GM12864 (cell line): Measurements from ENCODE around the gene FAM9B.

Source experiments
- DNase-seq: peaks from one replicate; pipeline ENCODE4 v3.0.0-alpha.2; 2011; ENCODE audit warnings: low read depth
- H3K4me3 ChIP-seq: 2 replicates; pipeline ENCODE4 v1.5.1; 2011; ENCODE audit warnings: mild to moderate bottlenecking, low read depth, low read length, control low read depth
- TF ChIP-seq, protein P1 (sequence below): IDR thresholded peaks from 2 replicates; pipeline ENCODE4 v1.5.1; 2011; ENCODE audit warnings: low read depth, mild to moderate bottlenecking, moderate library complexity, low read length, control low read depth, inconsistent platforms; ENCODE audit errors: missing control alignments

FAM9B gene

DNA sequence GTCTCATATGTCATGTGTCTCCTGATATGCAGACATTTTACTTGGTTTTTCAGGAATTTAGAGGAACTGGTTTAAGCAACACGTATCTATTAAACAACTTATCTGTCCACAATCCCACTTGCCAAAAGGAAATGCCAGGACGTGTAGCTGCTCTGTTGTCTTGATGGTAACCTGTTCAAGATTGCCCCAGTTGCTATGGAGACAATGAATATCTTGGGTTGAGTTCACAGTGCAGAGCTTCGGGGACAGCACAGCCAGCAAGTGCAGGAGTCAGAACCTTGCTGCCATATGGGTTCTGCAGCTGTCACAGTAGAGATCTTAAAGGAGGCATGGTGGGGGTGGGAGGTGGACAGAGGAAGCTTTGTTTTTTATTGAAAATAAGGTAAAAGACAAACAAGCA is 28.7 kb upstream of the FAM9B start:
- no peak for DNase-seq
- TF ChIP-seq, protein P1, sequence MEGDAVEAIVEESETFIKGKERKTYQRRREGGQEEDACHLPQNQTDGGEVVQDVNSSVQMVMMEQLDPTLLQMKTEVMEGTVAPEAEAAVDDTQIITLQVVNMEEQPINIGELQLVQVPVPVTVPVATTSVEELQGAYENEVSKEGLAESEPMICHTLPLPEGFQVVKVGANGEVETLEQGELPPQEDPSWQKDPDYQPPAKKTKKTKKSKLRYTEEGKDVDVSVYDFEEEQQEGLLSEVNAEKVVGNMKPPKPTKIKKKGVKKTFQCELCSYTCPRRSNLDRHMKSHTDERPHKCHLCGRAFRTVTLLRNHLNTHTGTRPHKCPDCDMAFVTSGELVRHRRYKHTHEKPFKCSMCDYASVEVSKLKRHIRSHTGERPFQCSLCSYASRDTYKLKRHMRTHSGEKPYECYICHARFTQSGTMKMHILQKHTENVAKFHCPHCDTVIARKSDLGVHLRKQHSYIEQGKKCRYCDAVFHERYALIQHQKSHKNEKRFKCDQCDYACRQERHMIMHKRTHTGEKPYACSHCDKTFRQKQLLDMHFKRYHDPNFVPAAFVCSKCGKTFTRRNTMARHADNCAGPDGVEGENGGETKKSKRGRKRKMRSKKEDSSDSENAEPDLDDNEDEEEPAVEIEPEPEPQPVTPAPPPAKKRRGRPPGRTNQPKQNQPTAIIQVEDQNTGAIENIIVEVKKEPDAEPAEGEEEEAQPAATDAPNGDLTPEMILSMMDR, result no peak

DNA sequence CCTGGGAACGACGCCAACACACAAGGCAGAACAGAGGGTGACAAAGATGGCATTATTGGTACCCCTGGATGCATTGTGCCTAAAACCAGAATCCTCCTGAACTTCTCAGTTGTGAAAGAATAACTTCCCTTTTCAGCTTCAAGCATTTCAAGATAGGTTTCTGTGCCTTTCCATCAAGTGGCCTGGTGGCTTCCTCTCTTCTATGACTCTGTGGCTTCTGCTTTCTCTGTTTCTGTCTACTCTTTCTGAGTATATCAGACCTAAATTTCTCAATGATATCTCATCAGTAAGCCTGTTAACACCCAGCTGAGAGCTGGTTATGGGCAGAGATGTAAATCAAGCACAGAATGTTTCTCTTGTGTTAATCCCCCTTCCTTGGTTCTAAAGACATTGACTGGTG is 21.4 kb upstream of the FAM9B start:
- TF ChIP-seq, protein P1, result no peak
- no peak overlapping the region for H3K4me3 ChIP-seq
- no peak for DNase-seq

More for the DNA sequence above, 28.7 kb upstream of the FAM9B start:
- H3K4me3 ChIP-seq, result no peak overlapping the region

DNA sequence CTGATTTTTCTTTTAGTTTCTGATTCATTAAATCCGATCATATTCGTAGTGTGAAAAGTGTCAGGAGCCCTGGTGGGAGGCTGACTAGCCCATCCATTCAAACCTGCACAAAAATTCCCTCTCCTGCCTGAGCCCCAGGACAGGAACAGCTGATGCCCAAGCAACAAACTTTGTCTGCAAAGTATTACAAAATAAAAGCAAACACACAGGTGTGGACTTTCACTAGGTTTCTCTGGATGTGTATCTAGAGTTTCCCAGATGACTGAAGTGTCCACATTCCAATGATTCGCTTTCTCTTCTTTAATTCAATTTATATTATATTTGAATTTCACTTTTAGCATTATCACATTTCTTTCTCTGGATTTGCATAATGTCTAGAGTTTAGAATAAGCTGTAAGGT is 18.2 kb upstream of the FAM9B start:
- H3K4me3 ChIP-seq, result no peak overlapping the region
- no peak for DNase-seq
- TF ChIP-seq, protein P1, result no peak

DNA sequence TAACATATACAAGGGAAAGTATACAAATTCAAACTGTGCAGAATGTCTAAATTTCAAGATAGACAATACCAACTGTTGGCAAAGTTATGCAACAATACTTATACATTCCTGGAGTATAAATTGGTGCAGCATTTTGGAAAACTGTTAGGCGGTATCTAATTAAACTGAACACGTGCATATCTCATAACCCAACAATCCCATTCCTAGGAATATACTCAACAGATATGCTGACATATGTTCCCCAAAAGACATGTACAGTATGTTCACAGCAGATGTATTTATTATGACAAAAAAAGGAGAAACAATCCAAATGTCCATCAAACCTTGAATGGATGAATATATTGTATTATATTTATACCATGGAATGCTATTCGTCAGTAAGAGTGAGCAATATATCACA is 16.4 kb upstream of the FAM9B start:
- H3K4me3 ChIP-seq, result no peak overlapping the region
- TF ChIP-seq, protein P1, result no peak
- no peak for DNase-seq

DNA sequence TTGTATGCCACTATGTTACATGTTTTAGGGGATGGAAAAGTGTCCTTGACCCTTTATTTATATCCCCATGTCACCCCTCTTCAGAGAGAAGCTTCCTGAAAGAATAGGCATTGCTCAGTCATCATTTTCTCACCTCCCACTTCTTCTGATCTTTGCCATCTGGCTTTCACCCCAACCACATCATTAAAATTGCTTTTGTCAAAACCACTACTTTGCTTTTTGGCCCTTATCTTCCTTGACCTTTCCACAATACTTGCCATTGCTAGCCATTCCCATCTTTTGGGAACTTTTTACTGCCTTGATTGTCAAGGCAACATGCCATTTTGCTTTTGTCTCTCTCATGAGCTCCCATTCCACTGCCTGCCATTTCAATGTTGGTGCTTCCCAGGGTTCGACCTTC is 14.9 kb upstream of the FAM9B start:
- no peak overlapping the region for H3K4me3 ChIP-seq
- DNase-seq, result no peak
- TF ChIP-seq, protein P1, result no peak

DNA sequence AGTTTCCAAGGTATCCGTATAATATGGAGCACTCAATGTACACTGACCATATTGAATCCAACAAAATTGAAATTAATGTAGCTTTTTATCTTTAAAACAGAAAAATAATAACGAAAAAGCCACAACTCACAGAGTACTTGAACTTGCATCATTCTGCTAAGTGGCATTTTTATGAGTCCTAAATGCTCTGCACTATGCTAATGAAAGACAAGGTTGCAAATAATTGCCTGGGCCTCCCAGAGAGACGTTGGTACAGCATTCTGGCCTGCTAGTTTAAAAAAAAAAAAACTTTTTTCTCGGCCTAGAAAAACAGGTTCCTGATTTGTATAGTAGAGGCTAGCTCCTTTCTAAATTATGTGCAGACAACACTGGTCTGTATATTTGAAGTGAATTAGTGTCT is 4.3 kb upstream of the FAM9B start:
- DNase-seq, result no peak
- TF ChIP-seq, protein P1, result no peak
- no peak overlapping the region for H3K4me3 ChIP-seq

DNA sequence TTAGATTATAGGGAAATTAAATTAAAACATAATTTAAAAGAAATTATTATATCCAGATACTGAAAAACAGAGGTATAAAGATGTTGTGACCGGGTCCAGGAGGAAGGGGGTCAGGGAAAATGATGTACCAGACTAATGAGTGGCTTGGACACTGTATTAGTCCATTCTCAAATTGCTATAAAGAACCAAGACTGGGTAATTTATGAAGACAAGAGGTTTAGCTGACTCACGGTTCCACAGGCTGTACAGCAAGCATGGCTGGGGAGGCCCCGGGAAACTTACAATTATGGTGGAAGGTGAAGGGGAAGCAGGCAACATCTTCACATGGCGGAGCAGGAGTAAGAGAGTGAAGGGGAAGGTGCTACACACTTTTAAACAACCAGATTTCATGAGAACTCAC is 3.4 kb upstream of the FAM9B start:
- no peak for DNase-seq
- no peak overlapping the region for H3K4me3 ChIP-seq
- TF ChIP-seq, protein P1, result no peak
